GM12865 (cell line): Measurements from ENCODE around the gene FKTN.
"Not testable (repeated sequence)": the region's sequence is repeated elsewhere in the genome, so short reads cannot be mapped to it uniquely, and the experiment has no call there.

Source experiments
- DNase-seq: peaks from one replicate; pipeline ENCODE4 v3.0.0; 2010; ENCODE audit warnings: low read depth
- H3K4me3 ChIP-seq: 2 replicates; pipeline ENCODE4 v1.5.1; 2011; ENCODE audit warnings: mild to moderate bottlenecking, low read depth, low read length, control low read depth
- CTCF ChIP-seq: IDR thresholded peaks from 2 replicates; pipeline ENCODE4 v1.5.1; 2011; ENCODE audit warnings: low read length, control low read depth, low read depth, inconsistent platforms; ENCODE audit not compliant: insufficient read depth; ENCODE audit errors: missing control alignments

The FKTN gene

GRCh38 chr9:105531530-105531929 is 26.4 kb upstream of the FKTN start:
- TF ChIP-seq CTCF: no peak
- H3K4me3 ChIP-seq: no peak overlapping the region
- DNase-seq: no peak

- no peak overlapping the region for H3K4me3 ChIP-seq
- DNase-seq: peak; percentile 59
- no peak for TF ChIP-seq CTCF
Measured at GRCh38 chr9:105535920-105536668, 21.8 kb upstream of the FKTN start.

GRCh38 chr9:105539452-105539851 is 18.5 kb upstream of the FKTN start:
- no peak overlapping the region for H3K4me3 ChIP-seq
- no peak for TF ChIP-seq CTCF
- DNase-seq: no peak

GRCh38 chr9:105541838-105542237 is 16.1 kb upstream of the FKTN start:
- no peak overlapping the region for H3K4me3 ChIP-seq
- peak; percentile 73 for DNase-seq
- no peak for TF ChIP-seq CTCF

- no peak for DNase-seq
- H3K4me3 ChIP-seq: no peak overlapping the region
- TF ChIP-seq CTCF: no peak
Measured at GRCh38 chr9:105554042-105554441, 3.9 kb upstream of the FKTN start.

- DNase-seq: no peak
Measured at GRCh38 chr9:105572455-105572854, 14.5 kb downstream of the FKTN start.

GRCh38 chr9:105579952-105580351 is 22.0 kb downstream of the FKTN start:
- DNase-seq, H3K4me3 ChIP-seq: not testable (repeated sequence)

More at GRCh38 chr9:105572455-105572854, 14.5 kb downstream of the FKTN start:
- H3K4me3 ChIP-seq: no peak overlapping the region
- TF ChIP-seq CTCF: no peak

GRCh38 chr9:105581550-105581949 is 23.6 kb downstream of the FKTN start:
- not testable (repeated sequence) for H3K4me3 ChIP-seq, DNase-seq
